ENCODE data around the gene PURB. TPM values are rescaled to one million over a fixed set of nuclear protein-coding genes. Genes with fewer than 3 reads are reported as not detected.

PURB gene
- total RNA-seq, 1 experiment from 2014 or later: 25.2 TPM

GRCh38 chr7:44852590-44852989 is 32.7 kb downstream of the PURB start:
- Histone ChIP-seq H3K27me3 (ENCODE audit: control insufficient read depth, insufficient read depth, low read length) (no peaks in the 10 kb centered on the region), H3K4me3 (ENCODE audit: low read depth in 2 of 2, low read length in 2 of 2) (no peak overlapping the region), H3K36me3 (ENCODE audit: control insufficient read depth, insufficient read depth, low read length) (no peaks in the 10 kb centered on the region), H3K27ac (ENCODE audit: low read length) (no peak overlapping the region), H3K4me1 (ENCODE audit: control insufficient read depth, insufficient read depth, low read length) (peaks cover 9% of the 10 kb centered on the region; the same call in 1 of the 2 replicates), H3K9me3 (ENCODE audit: control insufficient read depth, insufficient read depth, low read depth, low read length) (no peaks in the 10 kb centered on the region)
- ATAC-seq: no peak
- POLR2A ChIA-PET: no interaction called here
- intact Hi-C loops (cut with micrococcal nuclease; ENCODE audit: unreplicated experiment) (no loop called here), in situ Hi-C loops (cut with HindIII; ENCODE audit: low pct_unique_long_range_greater_than_20kb, low sequenced_read_pairs) (no loop called here)
- DNase-seq (ENCODE audit: low read depth, low spot score): no peak
- TF ChIP-seq REST (IDR thresholded peaks at IDR 0.05; ENCODE audit: insufficient read depth in 1 of 2, low read depth in 2 of 2, low read length in 1 of 2): no peak
- no peak for TF ChIP-seq CTCF (IDR thresholded peaks at IDR 0.05)
- TF ChIP-seq SIN3A (IDR thresholded peaks at IDR 0.05; ENCODE audit: borderline replicate concordance, insufficient read depth, low read depth, low read length): no peak
- CTCF ChIA-PET: no interaction called here
- no TSS peak for BruUV-seq (replicated peaks)

GRCh38 chr7:44849885-44850544 is 35.3 kb downstream of the PURB start:
- in situ Hi-C loops (cut with HindIII; ENCODE audit: low pct_unique_long_range_greater_than_20kb, low sequenced_read_pairs): no loop called here
- TF ChIP-seq REST (IDR thresholded peaks at IDR 0.05; ENCODE audit: insufficient read depth in 1 of 2, low read depth in 2 of 2, low read length in 1 of 2) (no peak), POLR2AphosphoS5 (IDR thresholded peaks at IDR 0.05; ENCODE audit: low read depth, low read length) (no peak), CTCF (IDR thresholded peaks at IDR 0.05) (no peak), TCF7L2 (IDR thresholded peaks at IDR 0.05; ENCODE audit: low read depth, low read length) (no peak), SIN3A (IDR thresholded peaks at IDR 0.05; ENCODE audit: borderline replicate concordance, insufficient read depth, low read depth, low read length) (no peak)
- ATAC-seq: no peak
- H3K4me3 ChIP-seq (ENCODE audit: low read depth in 2 of 2, low read length in 2 of 2): no peak overlapping the region
- peaks cover 19% of the 10 kb centered on the region for H3K4me1 ChIP-seq (ENCODE audit: control insufficient read depth, insufficient read depth, low read length)
- DNase-seq (ENCODE audit: low read depth, low spot score): no peak
- no TSS peak for BruUV-seq (replicated peaks)
- H3K9me3 ChIP-seq (ENCODE audit: control insufficient read depth, insufficient read depth, low read depth, low read length): no peaks in the 10 kb centered on the region
- peaks cover 4% of the 10 kb centered on the region; the same call in 1 of the 2 replicates for H3K36me3 ChIP-seq (ENCODE audit: control insufficient read depth, insufficient read depth, low read length)
- peak overlapping the region; percentile 3; the same call in 1 of the 2 replicates for H3K27ac ChIP-seq (ENCODE audit: low read length)
- ChIA-PET CTCF (interaction anchor here (0.7 kb wide), 1 partner anchor 281 kb away, joined by 7 read pairs; no protein-coding TSS in a partner anchor), POLR2A (interaction anchor here (0.5 to 1.6 kb wide), 2 partner anchors 35 to 383 kb away, joined by 4 read pairs; no protein-coding TSS in a partner anchor)
- intact Hi-C loops (cut with micrococcal nuclease; ENCODE audit: unreplicated experiment): loop anchor here (5.0 kb wide), 1 partner anchor 263 kb away; no protein-coding TSS in a partner anchor
- no peaks in the 10 kb centered on the region for H3K27me3 ChIP-seq (ENCODE audit: control insufficient read depth, insufficient read depth, low read length)
